SK-N-MC (cell line): ENCODE data around the gene LIN9.
A peak's percentile ranks its signal among the peaks of the same experiment; 100 is the strongest.
"Not testable (repeated sequence)": the region's sequence is repeated elsewhere in the genome, so short reads cannot be mapped to it uniquely, and the experiment has no call there.

Source experiments
- DNase-seq: peaks from one replicate; pipeline ENCODE4 v3.0.0-alpha.2; 2011; ENCODE audit warnings: low read depth, low spot score
- H3K27ac ChIP-seq: fragments of 200-600 bp; sonication (generic); 2 replicates; pipeline ENCODE4 v1.5.1; 2016; ENCODE audit warnings: mixed run types
- H3K36me3 ChIP-seq: fragments of 200-600 bp; sonication (generic); 2 replicates; pipeline ENCODE4 v1.6.1; 2017; ENCODE audit warnings: antibody characterized with exemption, low read length, mixed read lengths; ENCODE audit not compliant: insufficient read depth
- H3K4me3 ChIP-seq: fragments of 200-600 bp; sonication (generic); 2 replicates; pipeline ENCODE4 v1.5.1; 2016
- H3K9ac ChIP-seq: fragments of 200-600 bp; sonication (generic); 2 replicates; pipeline ENCODE4 v1.8.0; 2017; ENCODE audit warnings: mixed run types, mixed read lengths; ENCODE audit not compliant: insufficient read length
- H3K9me3 ChIP-seq: fragments of 200-600 bp; sonication (generic); 2 replicates; pipeline ENCODE4 v1.6.1; 2017; ENCODE audit warnings: low read depth, mild to moderate bottlenecking, antibody characterized with exemption, low read length, moderate library complexity, mixed read lengths
- EZH2 ChIP-seq: fragments of 200-600 bp; sonication (generic); IDR thresholded peaks from one replicate; pipeline ENCODE4 v1.6.1; 2017; ENCODE audit warnings: antibody characterized with exemption
- FOXP2 ChIP-seq: optimal IDR thresholded peaks from 2 replicates; pipeline ENCODE3; 2011; ENCODE audit warnings: mild to moderate bottlenecking, moderate library complexity; ENCODE audit not compliant: insufficient read depth; ENCODE audit errors: extremely low read length, control extremely low read depth
- POLR2AphosphoS5 ChIP-seq: IDR thresholded peaks from 2 replicates; pipeline ENCODE4 v1.6.1; 2012; ENCODE audit warnings: mild to moderate bottlenecking, low read depth, low read length, borderline replicate concordance

LIN9 gene

GRCh38 chr1:226349801-226350518 lies 41.0 kb upstream of the LIN9 start:
- Histone ChIP-seq H3K4me3 (peak overlapping the region; percentile 51), H3K9ac (peak overlapping the region; percentile 63), H3K27ac (peak overlapping the region; percentile 91), H3K36me3 (no peaks in the 10 kb centered on the region), H3K9me3 (no peaks in the 10 kb centered on the region)
- TF ChIP-seq EZH2 (no peak), POLR2AphosphoS5 (peak; percentile 66), FOXP2 (peak; percentile 78)
- no peak for DNase-seq

GRCh38 chr1:226349081-226349480 lies 40.1 kb upstream of the LIN9 start:
- Histone ChIP-seq H3K9me3 (no peaks in the 10 kb centered on the region), H3K9ac (no peak overlapping the region), H3K27ac (no peak overlapping the region), H3K4me3 (no peak overlapping the region), H3K36me3 (no peaks in the 10 kb centered on the region)
- no peak for DNase-seq
- no peak for TF ChIP-seq POLR2AphosphoS5
- TF ChIP-seq FOXP2, result no peak
- no peak for TF ChIP-seq EZH2

DNA sequence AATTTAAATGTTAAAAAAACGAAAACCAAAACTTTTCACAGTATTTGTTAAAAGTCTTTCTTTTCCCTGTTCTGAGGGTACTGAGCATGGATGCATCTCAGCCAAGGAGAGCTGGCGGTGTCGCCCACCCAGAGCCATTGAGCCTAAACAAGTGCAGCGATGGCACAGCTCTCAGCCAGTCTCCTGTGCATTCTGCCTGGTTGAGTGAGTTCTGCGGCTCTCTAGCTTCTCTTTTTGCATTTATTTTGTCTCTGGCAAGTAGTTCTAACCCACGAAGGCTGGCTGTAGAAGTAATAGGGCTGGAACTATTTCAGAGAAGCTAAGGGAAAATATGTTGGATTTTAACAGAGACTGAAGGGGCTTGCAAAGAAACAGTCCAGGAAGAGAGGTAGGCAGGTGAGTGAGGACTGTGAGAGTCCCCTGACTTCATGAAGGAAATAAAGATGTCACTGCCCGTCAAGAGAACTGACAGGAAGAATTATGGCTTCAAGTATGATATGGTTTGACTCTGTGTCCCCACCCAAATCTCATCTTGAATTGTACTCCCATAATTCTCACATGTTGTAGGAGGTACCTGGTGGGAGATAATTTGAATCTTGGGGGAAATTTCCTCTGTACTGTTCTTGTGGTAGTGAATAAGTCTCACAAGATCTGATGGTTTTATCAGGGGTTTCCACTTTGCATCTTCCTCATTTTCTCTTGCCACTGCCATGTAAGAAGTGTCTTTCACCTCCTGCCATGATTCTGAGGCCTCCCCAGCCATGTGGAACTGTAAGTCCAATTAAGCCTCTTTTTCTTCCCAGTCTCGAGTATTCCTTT lies 35.7 kb upstream of the LIN9 start:
- TF ChIP-seq FOXP2 (no peak), EZH2 (no peak), POLR2AphosphoS5 (no peak)
- no peak overlapping the region for H3K9ac ChIP-seq

DNA sequence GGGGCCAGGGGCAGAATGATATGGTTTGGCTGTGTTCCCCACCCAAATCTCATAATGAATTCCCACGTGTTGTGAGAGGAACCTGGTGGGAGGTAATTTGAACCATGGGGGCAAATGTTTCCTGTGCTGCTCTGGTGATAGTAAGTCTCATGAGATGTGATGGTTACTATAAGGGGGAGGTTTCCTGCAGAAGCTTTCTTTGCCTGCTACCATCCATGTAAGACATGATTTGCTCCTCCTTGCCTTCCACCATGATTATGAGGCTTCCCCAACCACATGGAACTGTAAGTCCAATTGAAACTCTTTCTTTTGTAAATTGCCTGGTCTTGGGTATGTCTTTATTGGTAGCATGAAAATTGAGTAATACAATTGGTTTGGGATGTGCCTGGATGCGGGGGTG lies 33.7 kb upstream of the LIN9 start:
- Histone ChIP-seq H3K36me3 (no peaks in the 10 kb centered on the region), H3K4me3 (no peak overlapping the region), H3K9ac (no peak overlapping the region), H3K27ac (no peak overlapping the region), H3K9me3 (no peaks in the 10 kb centered on the region)
- TF ChIP-seq FOXP2 (no peak), POLR2AphosphoS5 (no peak), EZH2 (no peak)
- DNase-seq, result no peak

More for the DNA sequence above, 35.7 kb upstream of the LIN9 start:
- Histone ChIP-seq H3K4me3 (no peak overlapping the region), H3K9me3 (no peaks in the 10 kb centered on the region), H3K27ac (no peak overlapping the region), H3K36me3 (no peaks in the 10 kb centered on the region)
- no peak for DNase-seq

GRCh38 chr1:226340111-226340510 lies 31.1 kb upstream of the LIN9 start:
- not testable (repeated sequence) for H3K4me3 ChIP-seq, H3K36me3 ChIP-seq, H3K27ac ChIP-seq, DNase-seq, H3K9me3 ChIP-seq, H3K9ac ChIP-seq

GRCh38 chr1:226337276-226337875 lies 28.4 kb upstream of the LIN9 start:
- Histone ChIP-seq H3K27ac (no peak overlapping the region), H3K4me3 (no peak overlapping the region)
- TF ChIP-seq EZH2, result no peak
- TF ChIP-seq POLR2AphosphoS5, result no peak
- no peak for TF ChIP-seq FOXP2

GRCh38 chr1:226335661-226336060 lies 26.7 kb upstream of the LIN9 start:
- DNase-seq, result no peak
- Histone ChIP-seq H3K27ac (no peak overlapping the region), H3K9ac (no peak overlapping the region), H3K36me3 (no peaks in the 10 kb centered on the region), H3K4me3 (no peak overlapping the region), H3K9me3 (no peaks in the 10 kb centered on the region)
- no peak for TF ChIP-seq EZH2
- TF ChIP-seq FOXP2, result no peak
- TF ChIP-seq POLR2AphosphoS5, result no peak

More at GRCh38 chr1:226337276-226337875, 28.4 kb upstream of the LIN9 start:
- Histone ChIP-seq H3K9me3 (no peaks in the 10 kb centered on the region), H3K9ac (no peak overlapping the region), H3K36me3 (no peaks in the 10 kb centered on the region)
- DNase-seq, result no peak

GRCh38 chr1:226332947-226333346 lies 24.0 kb upstream of the LIN9 start:
- H3K9me3 ChIP-seq, result no peaks in the 10 kb centered on the region
- no peak overlapping the region for H3K27ac ChIP-seq
- H3K36me3 ChIP-seq, result no peaks in the 10 kb centered on the region
- H3K4me3 ChIP-seq, result peak overlapping the region; percentile 57
- DNase-seq, result no peak
- TF ChIP-seq POLR2AphosphoS5, result no peak
- TF ChIP-seq EZH2, result no peak
- no peak for TF ChIP-seq FOXP2
- no peak overlapping the region for H3K9ac ChIP-seq

DNA sequence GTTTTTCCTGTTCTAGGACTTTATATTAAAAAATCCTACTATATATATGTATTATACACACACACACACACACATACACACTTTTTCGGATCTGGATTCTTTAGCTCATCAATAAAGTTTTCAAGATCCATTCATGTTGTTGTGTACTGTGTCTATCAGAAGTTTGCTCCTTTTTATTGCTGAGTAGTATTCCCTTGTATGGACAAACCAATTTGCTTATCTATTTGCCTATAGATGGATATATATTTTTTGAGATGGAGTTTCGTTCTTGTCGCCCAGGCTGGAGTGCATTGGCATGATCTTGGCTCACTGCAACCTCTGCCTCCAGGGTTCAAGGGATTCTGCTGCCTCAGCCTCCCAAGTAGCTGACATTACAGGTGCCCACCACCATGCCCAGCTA lies 20.3 kb upstream of the LIN9 start:
- TF ChIP-seq FOXP2 (no peak), POLR2AphosphoS5 (no peak), EZH2 (no peak)
- no peaks in the 10 kb centered on the region for H3K36me3 ChIP-seq
- no peak overlapping the region for H3K4me3 ChIP-seq
- DNase-seq, result no peak
- H3K9ac ChIP-seq, result no peak overlapping the region
- no peak overlapping the region for H3K27ac ChIP-seq
- H3K9me3 ChIP-seq, result no peaks in the 10 kb centered on the region
